NT2/D1 (cell line): ENCODE data around the gene ABCC10.
"Not testable (repeated sequence)": the region's sequence is repeated elsewhere in the genome, so short reads cannot be mapped to it uniquely, and the experiment has no call there.

ENCODE experiments used
- DNase-seq: peaks from one replicate; pipeline ENCODE4 v3.0.0-alpha.2; 2011; ENCODE audit warnings: low read depth, low spot score
- H3K27me3 ChIP-seq: 2 replicates; pipeline ENCODE4 v1.6.0; 2011; ENCODE audit warnings: mild to moderate bottlenecking; ENCODE audit not compliant: insufficient read length, insufficient read depth
- H3K36me3 ChIP-seq: 2 replicates; pipeline ENCODE4 v1.6.1; 2011; ENCODE audit warnings: mild to moderate bottlenecking, low read length, mixed read lengths; ENCODE audit not compliant: insufficient read depth, insufficient read length
- H3K4me1 ChIP-seq: 2 replicates; pipeline ENCODE4 v1.5.1; 2011; ENCODE audit not compliant: insufficient read depth, insufficient read length
- H3K4me3 ChIP-seq: 2 replicates; pipeline ENCODE4 v1.5.1; 2011; ENCODE audit warnings: low read depth; ENCODE audit not compliant: insufficient read length
- H3K9ac ChIP-seq: 2 replicates; pipeline ENCODE4 v1.6.0; 2011; ENCODE audit warnings: low read depth; ENCODE audit not compliant: insufficient read length
- H3K9me3 ChIP-seq: 2 replicates; pipeline ENCODE4 v1.5.1; 2011; ENCODE audit warnings: mild to moderate bottlenecking, low read length; ENCODE audit not compliant: insufficient read depth
- SUZ12 ChIP-seq: IDR thresholded peaks from 2 replicates; pipeline ENCODE4 v1.6.1; 2011; ENCODE audit not compliant: insufficient read length, insufficient read depth; ENCODE audit errors: extremely low read depth
- YY1 ChIP-seq: IDR thresholded peaks from 2 replicates; pipeline ENCODE4 v1.6.1; 2011; ENCODE audit not compliant: insufficient read length, insufficient read depth
- ZNF274 ChIP-seq: IDR thresholded peaks from 2 replicates; pipeline ENCODE4 v1.6.1; 2011; ENCODE audit warnings: mild to moderate bottlenecking, low read depth, low read length

ABCC10 gene

GRCh38 chr6:43389730-43390295 lies 37.5 kb upstream of the ABCC10 start:
- no peak for TF ChIP-seq YY1
- TF ChIP-seq ZNF274: no peak
- TF ChIP-seq SUZ12: no peak
- Histone ChIP-seq H3K9ac (no peak overlapping the region), H3K9me3 (no peaks in the 10 kb centered on the region), H3K4me1 (no peaks in the 10 kb centered on the region), H3K27me3 (no peaks in the 10 kb centered on the region), H3K36me3 (no peaks in the 10 kb centered on the region), H3K4me3 (no peak overlapping the region)
- no peak for DNase-seq

- H3K27me3 ChIP-seq, DNase-seq, H3K4me3 ChIP-seq: not testable (repeated sequence)
Observed at GRCh38 chr6:43390753-43391439, 36.4 kb upstream of the ABCC10 start.

GRCh38 chr6:43391440-43392031 lies 35.8 kb upstream of the ABCC10 start:
- no peak for DNase-seq
- Histone ChIP-seq H3K4me3 (no peak overlapping the region), H3K9me3 (no peaks in the 10 kb centered on the region), H3K36me3 (no peaks in the 10 kb centered on the region), H3K4me1 (no peaks in the 10 kb centered on the region), H3K27me3 (no peaks in the 10 kb centered on the region), H3K9ac (no peak overlapping the region)
- TF ChIP-seq YY1 (no peak), ZNF274 (no peak), SUZ12 (no peak)

More at GRCh38 chr6:43390753-43391439, 36.4 kb upstream of the ABCC10 start:
- not testable (repeated sequence) for H3K36me3 ChIP-seq, H3K9me3 ChIP-seq, H3K4me1 ChIP-seq, H3K9ac ChIP-seq

GRCh38 chr6:43393133-43393532 lies 34.2 kb upstream of the ABCC10 start:
- H3K9ac ChIP-seq, H3K36me3 ChIP-seq, H3K27me3 ChIP-seq, H3K4me1 ChIP-seq, DNase-seq, H3K4me3 ChIP-seq, H3K9me3 ChIP-seq: not testable (repeated sequence)

- Histone ChIP-seq H3K4me3 (no peak overlapping the region), H3K27me3 (no peaks in the 10 kb centered on the region), H3K9me3 (no peaks in the 10 kb centered on the region), H3K9ac (no peak overlapping the region), H3K4me1 (no peaks in the 10 kb centered on the region), H3K36me3 (no peaks in the 10 kb centered on the region)
- DNase-seq: no peak
- TF ChIP-seq SUZ12: no peak
- TF ChIP-seq ZNF274: no peak
Observed at GRCh38 chr6:43393602-43394001, 33.7 kb upstream of the ABCC10 start.

GRCh38 chr6:43394982-43395381 lies 32.4 kb upstream of the ABCC10 start:
- H3K4me1 ChIP-seq: no peaks in the 10 kb centered on the region
- no peak overlapping the region for H3K9ac ChIP-seq
- no peak for TF ChIP-seq YY1
- TF ChIP-seq ZNF274: no peak
- no peak for TF ChIP-seq SUZ12
- H3K36me3 ChIP-seq: no peaks in the 10 kb centered on the region
- no peaks in the 10 kb centered on the region for H3K9me3 ChIP-seq
- H3K4me3 ChIP-seq: no peak overlapping the region
- DNase-seq: no peak
- no peaks in the 10 kb centered on the region for H3K27me3 ChIP-seq

- DNase-seq: no peak
- TF ChIP-seq YY1 (no peak), SUZ12 (no peak), ZNF274 (no peak)
- H3K9me3 ChIP-seq: no peaks in the 10 kb centered on the region
- H3K9ac ChIP-seq: no peak overlapping the region
- H3K4me3 ChIP-seq: no peak overlapping the region
- H3K4me1 ChIP-seq: no peaks in the 10 kb centered on the region
- H3K27me3 ChIP-seq: no peaks in the 10 kb centered on the region
- H3K36me3 ChIP-seq: no peaks in the 10 kb centered on the region
Observed at GRCh38 chr6:43395776-43396175, 31.6 kb upstream of the ABCC10 start.
